AG08396 (cell line): Measurements from ENCODE around the gene ELAC2.

ENCODE experiments used
- DNase-seq: peaks from one replicate; pipeline ENCODE4 v3.0.0; 2012; ENCODE audit warnings: low spot score, mixed read lengths

Gene ELAC2

DNA sequence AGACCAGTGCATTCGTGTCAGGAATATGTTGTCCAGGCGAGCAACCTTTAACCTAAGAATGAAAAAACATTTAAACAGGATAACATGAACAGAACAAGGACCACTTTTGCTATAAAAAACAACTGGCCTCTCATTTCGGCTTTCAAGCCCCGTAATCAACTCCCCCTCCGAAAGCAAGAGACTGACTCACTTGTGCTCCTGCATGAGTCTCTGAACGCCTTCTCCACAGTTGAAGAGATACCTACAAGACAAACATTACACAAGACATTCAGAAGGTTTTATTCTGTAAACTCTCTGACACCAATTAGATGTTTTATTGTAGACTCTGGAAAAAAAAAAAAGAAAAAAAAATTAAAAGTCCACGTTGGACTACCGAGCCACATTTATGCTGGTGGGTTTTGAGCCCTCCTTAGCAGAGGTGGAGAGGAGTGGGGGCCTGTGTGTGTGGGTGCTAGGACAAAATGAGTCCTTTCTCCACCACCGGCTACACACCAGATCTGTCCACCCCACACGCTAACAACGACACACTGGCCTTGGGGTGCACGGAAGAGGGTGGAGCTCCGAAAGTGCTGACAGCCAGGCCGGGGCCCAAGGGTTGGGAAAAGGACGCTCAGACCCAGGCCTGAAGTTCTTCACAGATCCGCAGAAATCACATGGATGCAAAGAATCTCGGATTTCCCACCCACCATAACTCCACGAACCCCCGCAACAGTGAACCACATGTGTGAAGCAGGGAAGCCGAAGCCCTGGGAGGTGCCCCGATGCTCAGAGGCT, 759 bp downstream of the ELAC2 start:
- peak; percentile 63 for DNase-seq

DNA sequence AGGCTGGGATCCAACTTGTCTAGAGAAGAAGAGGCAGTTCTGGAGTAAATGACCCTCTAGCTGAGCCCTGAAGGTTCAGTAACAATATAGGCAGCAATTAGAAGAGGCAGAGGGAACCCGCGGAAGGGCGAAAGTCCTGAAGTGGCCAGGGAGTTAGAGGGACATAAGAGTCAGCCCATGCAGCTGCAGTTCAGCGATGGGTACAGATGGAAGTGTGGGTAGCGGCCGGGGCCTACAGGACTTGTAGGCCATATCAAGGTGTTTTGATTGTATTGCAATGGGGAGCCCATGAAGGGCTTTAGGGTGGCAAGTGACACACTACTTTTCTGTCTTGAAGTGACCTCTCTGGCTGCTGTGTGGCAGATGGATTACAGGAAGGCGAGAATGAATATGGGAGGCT, 3.0 kb downstream of the ELAC2 start:
- no peak for DNase-seq

DNA sequence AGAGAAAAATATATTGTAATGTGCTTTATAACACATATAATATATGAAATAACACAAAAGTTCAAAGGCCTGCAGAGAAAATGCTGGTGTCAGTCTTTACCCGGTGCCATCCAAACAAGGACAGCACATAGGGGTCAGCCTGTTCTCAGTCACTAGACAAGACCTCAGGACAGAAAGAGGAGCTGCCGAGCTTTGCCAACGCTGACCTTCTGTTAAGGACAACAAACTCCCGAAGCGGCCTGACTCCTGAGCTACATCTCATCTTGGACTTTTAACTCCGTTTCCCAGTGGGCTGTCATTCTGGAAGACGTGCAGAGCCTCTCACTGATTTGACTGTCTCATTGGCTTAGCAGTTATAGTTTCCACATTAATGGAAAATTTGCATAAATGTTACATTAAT, 6.9 kb downstream of the ELAC2 start:
- no peak for DNase-seq

DNA sequence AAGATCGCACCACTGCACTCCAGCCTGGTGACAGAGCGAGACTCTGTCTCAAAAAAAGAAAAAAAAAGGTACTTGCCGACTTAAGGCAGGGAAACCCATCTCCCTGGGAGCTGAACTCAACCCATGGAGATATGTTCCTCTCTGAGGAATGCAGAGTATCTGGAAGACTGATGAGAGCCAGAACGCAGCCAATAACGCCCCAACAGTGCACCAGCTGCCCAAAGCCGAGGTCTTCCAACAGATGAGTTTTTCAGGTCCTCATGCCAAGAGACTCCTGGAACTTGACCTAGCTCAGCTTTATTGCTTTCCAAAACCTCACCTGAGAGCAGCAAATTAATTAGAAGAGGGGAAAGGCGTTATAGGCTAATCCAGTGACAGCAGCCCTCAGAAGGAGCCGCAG, 9.4 kb downstream of the ELAC2 start:
- DNase-seq, result no peak

DNA sequence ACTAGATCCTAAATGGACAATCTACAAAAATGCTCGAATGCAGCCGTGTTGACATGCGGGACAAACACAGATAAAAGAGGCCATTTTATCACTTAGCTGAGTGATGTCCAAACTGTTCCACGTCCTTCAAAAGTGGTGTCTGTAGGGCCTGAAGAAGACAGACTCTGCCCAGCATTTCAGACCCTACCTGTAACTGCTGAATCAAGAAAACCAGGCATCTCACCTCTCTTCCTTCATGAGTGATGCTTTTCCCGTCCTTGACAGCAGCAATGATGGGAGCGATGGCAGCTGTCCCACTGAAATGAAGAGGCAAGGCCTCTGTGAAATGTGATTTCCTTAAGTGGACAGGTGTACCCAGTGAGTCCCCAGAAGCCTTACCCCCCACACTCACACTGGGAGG, 12.3 kb downstream of the ELAC2 start:
- no peak for DNase-seq

DNA sequence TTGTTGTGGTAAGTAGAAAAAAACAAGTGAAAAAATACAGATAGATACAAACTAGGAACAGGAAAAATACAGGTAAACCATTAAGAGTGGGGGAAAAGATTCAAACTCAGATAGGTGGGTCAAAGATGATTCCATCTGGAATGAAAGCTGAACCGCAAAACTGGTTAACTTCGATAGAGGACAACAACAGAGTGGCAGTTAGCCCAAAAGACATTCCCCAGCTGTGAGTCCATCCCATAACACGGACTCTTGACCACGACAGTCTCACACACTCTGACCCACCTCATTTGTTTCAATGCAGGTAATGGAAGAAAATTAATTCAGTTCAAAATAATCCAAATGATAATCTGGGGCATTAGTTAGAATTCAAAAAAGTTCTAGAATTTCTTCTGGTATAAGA, 13.5 kb downstream of the ELAC2 start:
- no peak for DNase-seq

DNA sequence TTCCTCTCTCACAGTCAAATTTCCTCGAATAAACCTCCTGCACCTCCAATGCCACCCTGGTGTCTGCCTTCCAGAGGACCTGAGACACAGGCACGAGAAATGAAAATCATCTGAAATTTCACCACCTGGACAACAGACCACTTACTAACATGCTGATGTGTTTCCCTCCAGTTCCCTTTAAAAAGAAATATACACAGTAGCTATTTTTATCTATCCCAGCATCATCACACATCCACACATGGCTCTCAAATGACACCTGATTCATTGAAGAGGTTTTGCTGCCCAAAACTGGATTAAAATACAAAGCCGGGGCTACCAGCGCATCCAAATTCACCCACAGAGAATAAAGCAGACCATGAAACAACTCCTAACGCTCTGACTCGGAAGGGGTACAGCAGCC, 13.9 kb downstream of the ELAC2 start:
- DNase-seq, result no peak

DNA sequence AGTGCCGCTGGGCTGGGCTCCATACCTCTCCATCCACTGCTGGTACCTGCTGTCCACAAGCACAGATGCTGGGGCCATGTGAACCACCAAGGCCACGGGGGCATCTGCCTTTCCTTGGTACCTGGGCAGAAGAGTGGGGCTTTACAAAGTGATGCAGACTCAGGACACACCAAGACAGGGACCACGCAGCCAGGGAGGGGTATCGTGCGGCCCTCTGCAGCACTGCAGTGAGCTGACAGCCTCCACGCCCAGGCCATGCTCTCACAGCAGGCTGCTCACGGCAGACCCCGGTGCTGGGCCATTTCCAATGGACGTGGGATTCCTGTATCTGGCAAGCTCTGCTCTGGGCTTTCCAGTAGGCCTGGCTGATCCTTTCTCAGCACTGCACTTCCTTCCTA, 14.4 kb downstream of the ELAC2 start:
- DNase-seq, result no peak

DNA sequence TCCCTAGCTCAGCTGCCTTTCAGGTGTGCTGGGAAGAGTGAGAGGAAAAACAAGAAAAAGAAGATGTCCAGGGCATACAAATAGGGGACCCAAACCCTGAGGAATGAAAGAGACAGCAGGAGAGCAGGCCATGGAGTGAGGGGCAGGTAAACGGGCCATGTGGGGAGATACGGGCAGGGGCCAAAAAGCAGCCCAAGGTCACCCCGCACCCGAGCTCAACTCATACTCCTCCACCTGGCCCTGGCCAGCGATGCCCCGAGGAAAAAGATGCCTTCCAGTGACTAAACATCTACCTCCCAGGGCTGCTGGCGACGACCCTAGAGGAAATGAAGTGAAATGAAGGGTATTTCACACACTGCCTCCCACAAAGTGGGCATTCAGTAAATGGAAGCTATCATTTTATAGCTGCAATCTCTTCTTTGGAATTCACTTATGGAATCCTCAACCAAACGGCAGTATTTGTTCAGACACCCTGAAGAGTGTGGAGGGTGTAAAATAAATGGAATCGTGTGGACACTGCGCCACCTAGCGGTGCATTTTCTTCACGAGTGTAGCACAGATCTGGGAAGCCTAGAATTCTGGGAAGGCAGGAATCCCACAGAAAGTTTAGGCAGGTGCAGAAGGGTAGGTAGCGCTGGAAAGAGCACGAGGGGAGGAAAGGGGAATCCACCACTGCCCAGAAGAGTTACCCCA, 14.9 kb downstream of the ELAC2 start:
- peak; percentile 78 for DNase-seq

DNA sequence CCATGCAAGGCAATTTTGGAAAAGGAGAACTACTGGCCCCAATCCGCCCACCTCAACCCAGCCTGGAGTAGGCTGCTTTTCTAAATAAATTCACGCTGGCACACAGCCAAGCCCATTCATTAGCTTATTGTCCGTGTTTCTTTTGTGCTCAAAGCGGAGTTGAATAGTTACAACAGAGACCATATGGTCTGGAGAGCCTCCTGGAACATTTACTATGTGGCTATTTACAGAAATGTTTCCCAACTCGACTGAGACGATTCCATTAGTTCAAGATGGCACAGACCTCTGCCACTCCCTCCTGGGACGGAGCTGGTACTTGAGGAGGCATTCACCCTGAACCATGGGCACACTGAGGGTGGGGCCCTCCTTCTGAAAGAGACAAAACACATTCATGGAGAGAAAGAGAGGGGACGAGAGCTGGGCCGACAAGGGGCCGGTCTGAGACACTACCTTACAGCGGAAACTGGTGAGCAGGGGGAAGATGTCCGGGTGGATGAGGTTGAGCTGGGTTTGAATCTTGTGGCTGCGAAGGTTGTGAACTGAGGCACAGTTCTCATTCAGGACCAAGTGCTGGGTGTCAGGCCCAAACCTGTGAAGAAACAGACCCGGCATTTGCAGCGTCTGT, 15.7 kb downstream of the ELAC2 start:
- no peak for DNase-seq

DNA sequence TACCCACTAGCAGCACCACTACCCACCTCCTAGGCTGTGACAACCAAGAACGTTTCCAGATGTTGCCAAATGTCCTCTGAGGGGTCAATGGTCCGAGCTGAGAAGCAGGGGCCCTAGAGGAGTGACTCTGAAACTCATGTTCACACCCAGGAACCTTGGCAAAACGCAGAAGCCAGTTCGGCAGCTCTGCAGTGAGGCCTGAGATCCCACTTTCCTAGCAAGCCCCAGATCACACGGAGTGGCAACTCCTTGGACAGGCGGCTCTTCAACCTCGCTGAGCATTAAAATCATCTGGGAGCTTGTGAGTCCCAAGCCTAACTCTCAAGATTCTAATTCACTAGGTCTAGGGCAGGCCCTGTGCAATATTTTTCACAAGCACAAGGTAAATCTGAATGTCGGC, 17.3 kb downstream of the ELAC2 start:
- DNase-seq, result no peak

DNA sequence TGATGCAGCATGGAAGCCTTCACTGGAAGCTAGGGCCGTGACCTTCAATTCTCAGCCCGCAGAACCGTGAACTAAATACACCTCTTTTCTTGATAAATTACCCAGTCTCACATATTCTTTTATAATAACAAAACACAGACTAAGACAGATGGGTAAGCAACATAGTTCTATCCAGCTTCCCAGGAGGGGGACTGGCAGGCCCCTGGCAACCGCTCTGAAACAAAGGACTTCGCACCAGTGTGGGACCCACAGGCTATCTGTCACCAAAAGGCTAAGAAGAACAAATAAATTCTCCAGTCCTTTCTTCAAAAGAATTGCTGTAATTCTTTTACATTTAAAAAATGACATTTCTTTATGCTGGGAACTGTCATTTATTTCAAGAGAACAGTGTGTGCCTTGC, 19.0 kb downstream of the ELAC2 start:
- DNase-seq, result no peak

DNA sequence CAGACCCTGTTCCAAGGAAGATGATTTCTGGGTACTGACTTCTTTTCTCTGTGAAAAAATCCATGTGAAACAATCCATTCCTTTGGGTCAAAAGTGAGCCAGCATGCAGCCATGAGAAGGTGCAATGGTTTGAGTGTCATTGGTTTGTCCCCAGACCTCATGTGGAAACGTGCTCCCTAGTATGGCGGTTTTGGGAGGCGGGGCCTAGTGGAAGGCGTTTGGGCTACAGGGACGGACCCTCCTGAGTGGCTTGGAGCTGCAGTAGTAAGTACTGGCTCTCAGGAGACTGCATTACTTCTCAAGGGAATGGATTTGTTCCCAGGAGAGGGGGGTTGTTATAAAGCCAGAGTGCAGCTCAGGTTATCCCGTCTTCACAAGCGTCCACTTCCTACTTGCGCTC, 19.4 kb downstream of the ELAC2 start:
- no peak for DNase-seq

DNA sequence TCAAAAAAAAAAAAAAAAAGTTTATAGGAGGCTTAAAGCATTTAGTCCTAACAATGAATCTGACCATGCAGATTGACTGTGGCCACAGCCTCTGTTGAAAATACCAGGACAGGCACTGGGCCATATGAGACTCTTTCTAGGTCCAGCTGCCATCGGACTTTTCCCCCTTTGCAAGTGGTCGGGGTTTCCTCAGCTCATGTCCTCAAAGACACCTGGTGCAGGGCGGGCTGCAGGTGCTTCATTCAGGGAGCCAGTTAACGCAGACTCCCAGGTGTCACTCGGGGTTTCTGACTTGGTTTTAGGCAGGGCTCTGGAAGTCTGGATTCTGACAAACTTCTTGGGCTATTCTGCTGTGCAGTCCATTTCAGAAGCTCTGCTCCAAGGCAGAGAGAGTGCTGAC, 20.9 kb downstream of the ELAC2 start:
- no peak for DNase-seq

DNA sequence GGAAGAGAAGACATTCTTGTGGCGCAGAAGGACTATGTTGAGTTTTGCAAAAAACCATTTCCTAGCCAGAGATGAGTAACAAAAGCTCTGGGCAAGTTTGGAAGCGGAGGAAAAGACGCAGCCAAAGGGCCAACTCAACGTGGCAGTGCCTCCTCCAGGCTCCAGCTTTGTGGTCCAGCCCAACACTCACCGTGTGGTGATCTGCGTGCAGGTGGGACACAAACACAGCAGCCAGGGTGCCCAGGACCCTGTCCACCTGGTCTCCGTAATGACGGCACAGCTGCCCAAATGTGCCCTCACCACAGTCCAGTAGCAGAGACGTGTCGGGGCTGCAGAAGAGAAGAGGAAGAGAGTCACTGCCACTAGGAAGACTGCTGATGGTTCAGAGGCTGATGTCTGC, 21.5 kb downstream of the ELAC2 start:
- DNase-seq, result no peak

DNA sequence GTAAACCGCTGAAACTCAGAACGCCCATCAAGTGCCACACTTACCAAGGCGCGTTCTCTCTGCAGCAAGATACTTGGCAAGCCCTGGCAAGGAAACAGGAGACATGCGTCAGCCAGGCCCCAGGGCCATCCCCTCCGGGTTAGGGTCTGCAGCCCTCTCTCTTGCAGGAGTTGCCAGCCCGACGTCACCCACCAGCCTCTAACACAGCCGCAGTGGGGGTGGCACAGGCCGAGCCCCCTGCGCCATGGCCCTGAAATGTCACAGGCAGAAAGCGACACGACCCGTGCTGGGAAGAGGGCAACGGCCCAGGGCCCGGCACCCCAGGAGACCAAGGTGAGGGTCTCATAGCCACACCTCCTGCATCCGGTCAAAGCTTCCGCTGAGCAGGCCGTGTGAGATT, 21.9 kb downstream of the ELAC2 start:
- no peak for DNase-seq

DNA sequence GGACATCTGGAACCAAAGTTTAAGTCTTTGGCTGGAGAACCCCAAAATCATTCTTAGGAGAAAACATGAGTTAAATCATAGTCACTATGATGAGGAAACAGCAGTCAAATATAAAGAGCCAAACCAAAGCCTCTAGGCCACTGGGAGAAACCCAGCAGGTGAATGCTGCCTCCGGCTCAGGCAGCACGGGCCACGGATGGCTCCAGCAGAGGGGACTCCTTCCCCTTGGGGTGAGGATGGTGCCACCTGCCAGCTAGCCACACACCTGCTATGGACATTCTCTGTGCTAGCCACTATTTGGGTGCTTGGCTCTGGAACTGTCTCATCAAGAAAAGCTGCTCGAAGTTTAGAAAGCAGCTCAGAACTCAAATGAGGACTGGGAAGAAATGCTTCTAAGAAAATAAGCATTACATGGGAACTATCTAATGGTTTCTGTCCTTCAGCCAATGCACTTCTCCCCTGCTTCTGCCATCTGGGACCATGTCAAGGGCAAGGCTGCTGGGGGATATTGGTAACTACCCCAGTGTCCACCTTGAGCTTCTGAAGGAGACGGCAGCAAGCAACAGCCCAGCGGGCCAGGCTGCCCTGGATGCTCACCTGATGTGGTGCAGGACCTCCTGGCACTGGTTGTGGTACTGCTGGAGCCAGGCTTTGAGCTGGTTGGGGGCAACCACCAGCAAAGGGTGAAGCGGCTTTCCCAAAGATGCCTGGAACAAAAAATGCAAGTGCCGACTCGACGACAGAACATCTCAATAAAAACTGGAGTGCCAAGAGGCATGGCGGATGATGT, 22.5 kb downstream of the ELAC2 start:
- DNase-seq, result no peak

DNA sequence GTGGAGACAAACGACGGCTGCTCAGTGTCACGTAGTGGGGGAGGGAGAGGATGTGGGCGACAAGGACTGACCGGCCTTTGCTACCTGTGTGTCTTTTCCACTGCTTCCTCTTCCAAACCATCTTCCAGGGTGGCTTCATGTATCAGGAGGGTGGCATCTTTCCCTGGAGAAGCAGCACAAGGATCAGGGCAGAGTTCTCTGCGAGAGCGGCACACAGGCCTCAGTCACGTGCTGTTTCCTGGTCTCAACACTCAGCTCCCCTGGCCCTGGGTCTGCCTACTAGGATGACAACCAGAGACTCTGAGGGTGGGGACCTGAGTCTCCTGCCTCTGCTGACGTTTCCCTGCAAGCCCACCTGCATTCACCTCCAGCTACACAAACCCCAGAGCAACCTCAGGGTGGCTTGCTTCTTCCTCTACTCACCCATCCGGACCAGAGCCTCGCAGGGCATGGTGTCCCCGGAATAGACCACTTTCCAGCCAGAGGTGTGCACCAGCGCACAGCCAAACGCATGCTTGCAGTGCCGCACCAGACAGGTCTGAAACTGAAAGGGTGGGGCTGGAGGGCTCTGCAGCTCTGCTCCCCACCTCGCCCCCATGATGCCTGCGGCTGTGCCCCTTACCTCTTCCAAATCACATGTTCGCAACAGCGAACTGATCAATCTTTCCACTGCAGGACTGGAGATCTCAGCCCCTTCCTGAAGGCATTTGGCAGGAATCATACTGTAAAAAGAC, 23.3 kb downstream of the ELAC2 start:
- no peak for DNase-seq

DNA sequence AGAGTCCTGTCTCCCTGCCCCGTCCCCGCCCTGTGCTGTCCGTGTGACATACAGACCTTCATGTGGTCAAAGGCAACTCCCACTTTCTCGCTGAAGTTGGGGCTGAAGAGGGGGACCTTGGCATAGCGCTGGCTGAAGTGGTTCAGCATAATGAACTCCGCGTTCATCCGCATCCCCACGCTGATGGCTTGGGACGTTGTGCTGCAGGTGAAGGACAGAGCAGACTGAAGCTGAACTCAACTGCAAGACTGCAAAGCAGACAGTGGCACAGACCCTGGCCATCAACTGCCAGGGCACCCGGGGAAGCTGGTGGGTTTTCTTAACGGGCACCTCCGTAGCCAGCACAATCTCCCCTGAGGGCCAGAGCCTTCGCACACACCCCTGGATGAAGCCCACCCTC, 24.2 kb downstream of the ELAC2 start:
- DNase-seq, result no peak

DNA sequence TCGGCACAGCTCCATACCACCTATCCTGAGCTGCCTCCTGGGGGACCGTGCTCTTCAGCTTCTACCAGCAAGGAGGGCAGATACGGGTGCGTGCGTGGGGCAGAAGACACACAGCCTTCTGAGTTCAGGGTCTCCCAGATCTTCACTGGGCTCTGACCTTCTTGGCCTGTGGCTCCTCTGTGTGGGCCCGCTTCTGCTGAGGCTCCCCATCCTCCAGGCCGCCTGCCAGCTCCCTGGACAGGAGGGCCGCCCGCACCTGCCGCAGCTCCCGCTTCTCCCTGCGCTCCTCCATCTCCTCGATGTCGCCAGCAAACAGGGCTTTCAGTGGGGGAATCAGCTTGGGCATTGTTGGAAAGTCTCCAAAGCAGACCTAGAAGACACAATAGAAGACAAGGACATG, 25.2 kb downstream of the ELAC2 start:
- no peak for DNase-seq

DNA sequence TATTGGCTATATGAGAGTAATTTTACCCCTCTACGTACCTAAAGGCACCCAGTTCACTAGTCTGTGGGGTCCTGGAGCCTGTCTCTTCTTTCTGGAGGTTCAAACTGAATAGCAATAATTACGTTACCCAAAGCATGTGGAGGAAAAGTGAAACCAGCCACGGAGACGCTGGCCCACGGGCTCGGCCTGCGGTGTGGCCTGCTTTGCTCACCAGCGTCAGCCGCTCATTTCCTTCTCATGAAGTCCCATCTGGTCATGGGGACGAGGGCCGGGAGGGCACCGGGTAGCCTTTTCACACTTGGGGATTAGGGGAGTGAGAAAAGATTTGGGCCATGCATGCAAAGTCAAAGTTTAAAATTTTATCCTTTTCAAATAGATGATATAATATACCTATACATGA, 26.9 kb downstream of the ELAC2 start:
- no peak for DNase-seq
